HG03521 (cell line): ENCODE measurements around the gene STAT5B.
A peak's percentile ranks its signal among the peaks of the same experiment; 100 is the strongest.
"Not testable (repeated sequence)": the region's sequence is repeated elsewhere in the genome, so short reads cannot be mapped to it uniquely, and the experiment has no call there.

Experiments used
- ATAC-seq: cut with Tn5 transposase; IDR thresholded peaks from one replicate; pipeline ENCODE4 v1.9.1; 2021; ENCODE audit warnings: mild to moderate bottlenecking, moderate library complexity; ENCODE audit not compliant: unreplicated experiment

The STAT5B gene

DNA sequence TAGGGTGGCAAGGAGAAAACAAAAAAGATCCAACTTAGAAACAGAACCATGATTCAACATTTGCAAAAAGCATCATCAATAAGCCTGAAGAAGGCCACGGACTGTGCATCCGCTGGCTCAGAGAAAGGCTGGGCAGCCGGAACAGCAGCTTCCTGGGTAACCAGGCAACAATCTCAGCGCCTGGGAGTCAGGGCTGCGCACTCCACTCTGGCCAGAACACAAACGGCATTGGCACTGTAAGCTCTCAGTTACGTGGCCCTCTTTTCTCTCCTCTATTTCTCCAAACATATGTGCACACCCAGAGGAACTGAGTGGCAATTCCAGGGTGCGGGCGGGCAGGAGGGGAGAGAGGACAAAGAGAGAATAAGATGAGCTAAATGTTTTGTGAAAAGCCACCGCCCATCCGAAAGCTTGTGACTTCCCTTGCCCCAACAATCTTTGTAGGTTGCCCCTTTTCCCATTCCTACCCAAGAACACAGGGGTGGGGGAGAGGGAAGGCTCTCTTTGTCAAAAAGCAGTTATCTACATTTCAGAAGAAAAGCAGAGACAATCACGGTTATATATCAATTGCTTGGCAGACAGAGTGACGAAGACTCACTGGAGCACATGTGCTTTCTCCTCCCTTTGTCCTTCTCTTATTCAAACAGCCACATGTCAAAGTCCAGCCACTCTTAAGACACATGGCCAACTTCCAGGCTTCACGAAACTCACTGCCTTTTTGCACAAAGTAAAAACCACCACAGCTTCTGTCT, 75.3 kb downstream of the STAT5B start:
- ATAC-seq, result no peak

DNA sequence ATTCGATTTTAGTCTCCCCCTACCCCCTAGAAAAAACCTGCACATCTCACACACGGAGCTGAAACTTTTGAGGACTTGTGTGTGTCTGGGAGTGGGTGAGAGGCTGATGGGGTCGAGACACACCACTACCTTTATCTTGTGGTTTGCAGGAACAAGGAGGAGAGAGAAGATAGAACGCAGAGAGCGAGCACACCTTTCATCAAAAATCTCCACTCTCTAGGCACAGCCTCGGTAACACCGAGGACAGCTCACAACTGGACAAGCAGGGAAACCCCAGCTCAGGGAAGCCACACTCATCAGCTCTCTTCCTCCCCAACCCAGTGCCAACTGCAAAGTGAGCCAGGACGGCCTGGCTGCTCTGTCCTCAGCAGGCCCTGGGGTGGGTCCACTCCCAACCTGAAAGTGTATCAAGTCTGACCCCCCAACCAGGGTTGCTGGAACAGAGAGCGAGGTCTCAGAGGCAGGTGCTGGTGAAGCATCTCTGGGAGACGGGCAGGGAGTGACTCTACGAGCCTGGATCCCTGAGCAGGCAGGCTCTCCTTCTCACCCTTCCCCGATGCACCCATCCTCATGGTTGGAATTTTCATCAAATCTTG, 76.7 kb downstream of the STAT5B start:
- no peak for ATAC-seq

DNA sequence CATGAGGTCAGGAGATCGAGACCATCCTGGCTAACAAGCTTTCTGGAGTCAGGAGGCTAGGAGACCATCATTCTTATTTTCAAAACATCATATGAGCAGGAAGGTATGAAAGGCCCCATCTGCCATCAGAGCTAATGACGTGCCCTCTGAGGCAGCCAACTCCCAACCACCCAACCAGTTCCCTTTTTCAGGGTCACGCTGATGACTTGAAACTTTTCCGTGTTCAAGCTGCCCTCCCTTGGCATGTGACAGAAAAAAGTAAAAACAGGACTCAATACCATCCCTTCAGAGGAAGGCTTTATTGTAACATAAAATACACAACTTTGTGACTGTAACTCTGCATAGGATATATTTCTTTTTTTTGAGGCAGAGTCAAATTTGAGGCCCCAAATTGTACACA, 77.3 kb downstream of the STAT5B start:
- ATAC-seq, result no peak

DNA sequence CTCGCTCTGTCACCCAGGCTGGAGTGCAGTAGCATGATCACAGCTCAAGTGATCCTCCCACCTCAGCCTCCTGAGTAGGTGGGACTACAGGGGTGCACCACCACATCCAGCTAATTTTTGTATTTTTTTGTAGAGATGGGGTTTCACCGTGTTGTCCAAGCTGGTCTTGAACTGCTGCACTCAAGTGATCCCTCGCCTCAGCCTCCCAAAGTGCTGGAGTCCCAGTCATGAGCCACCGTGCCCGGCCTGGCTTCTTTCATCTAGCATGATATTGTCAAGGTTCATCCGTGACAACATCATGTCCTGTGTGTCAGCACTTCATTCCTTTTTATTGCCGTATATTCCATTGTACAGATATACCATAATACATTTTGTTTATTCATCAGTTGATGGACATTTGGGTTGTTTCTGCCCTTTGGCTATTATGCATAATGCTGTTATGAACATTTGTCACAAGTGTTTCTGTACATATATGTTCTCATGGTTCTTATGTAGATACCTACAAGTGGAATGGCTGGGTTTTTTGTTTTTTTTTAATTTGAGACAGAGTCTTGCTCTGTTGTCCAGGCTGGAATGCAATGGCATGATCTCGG, 78.5 kb downstream of the STAT5B start:
- no peak for ATAC-seq

DNA sequence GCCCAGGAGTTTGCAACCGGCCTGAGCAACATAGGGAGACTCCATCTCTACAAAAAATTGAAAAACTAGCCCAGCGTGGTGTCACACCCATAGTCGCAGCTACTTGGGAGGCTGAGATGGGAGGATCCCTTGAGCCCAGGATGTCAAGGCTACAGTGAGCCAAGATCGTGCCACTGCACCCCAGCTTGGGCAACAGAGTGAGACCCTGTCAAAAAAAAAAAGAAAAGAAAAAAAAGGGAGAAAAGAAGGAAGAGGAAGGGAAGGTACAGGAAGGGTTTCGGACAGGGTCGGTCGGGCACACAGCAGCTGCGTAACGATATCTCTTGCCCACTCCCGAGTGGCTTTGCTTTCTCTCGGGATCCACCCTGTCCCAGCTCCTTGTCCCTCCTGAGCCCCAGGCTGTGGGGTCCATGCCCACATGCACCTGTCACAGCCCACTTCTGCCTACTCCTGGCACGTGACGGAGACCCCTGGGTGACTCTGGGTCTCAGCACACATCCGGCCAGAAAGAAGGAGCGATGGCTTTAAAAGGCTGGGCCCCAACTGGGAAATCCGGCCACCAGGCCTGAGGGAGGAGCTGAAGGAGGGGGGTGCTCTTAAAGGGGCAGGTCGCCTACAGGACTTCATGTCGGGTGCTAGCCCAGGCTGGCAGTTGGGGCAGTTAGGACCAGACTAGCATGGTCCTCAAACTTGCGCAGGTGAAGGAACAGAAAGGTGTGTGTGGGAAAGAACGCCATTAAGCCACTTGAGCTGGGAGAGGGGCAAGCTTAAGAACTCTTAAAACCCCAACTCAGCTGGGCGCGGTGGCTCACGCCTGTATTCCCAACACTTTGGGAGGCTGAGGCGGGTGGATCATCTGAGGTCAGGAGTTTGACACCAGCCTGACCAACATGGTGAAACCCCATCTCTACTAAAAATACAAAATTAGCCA, 82.0 kb downstream of the STAT5B start, which contains the start of gene GHDC:
GHDC (minus strand) TSS at position 526 of the 931 bp plus-strand sequence. CDS start 913 bp downstream, outside the sequence.
- ATAC-seq, result peak; percentile 84

DNA sequence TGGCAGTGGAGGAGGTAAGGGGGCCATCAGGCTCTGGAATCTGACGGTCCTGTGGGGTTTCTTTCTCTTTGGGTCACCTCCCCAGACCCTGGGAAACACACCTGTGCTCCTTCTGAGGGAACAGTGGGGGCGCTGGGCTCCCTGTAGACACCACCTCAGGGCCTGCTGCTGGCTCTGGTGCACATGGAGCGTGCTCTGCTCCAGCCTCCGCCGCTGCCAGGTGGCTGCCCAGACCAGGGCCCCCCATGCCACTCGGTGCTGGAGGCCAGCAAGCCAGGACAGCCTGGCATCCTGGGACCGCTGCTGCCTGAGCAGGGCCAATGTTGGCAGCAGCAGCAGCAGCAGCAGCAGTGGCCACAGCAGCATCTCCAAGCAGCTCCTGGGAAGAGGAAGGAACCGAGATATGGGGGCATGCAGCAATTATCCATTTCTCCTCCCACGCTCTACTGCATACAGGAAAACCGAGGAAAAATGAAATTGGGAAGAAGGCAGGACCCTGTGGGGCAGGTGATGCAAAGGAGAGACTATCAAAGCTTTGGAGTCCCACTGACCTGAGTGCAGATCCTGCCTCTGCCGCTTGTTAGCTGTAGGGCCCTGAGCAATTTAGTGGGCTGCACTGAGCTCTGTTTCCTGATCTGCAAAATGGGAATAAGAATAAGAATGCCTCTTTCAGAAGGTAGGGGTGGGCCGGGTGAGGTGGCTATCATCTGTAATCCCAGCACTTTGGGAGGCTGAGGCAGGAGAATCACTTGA, 82.8 kb downstream of the STAT5B start:
- no peak for ATAC-seq

DNA sequence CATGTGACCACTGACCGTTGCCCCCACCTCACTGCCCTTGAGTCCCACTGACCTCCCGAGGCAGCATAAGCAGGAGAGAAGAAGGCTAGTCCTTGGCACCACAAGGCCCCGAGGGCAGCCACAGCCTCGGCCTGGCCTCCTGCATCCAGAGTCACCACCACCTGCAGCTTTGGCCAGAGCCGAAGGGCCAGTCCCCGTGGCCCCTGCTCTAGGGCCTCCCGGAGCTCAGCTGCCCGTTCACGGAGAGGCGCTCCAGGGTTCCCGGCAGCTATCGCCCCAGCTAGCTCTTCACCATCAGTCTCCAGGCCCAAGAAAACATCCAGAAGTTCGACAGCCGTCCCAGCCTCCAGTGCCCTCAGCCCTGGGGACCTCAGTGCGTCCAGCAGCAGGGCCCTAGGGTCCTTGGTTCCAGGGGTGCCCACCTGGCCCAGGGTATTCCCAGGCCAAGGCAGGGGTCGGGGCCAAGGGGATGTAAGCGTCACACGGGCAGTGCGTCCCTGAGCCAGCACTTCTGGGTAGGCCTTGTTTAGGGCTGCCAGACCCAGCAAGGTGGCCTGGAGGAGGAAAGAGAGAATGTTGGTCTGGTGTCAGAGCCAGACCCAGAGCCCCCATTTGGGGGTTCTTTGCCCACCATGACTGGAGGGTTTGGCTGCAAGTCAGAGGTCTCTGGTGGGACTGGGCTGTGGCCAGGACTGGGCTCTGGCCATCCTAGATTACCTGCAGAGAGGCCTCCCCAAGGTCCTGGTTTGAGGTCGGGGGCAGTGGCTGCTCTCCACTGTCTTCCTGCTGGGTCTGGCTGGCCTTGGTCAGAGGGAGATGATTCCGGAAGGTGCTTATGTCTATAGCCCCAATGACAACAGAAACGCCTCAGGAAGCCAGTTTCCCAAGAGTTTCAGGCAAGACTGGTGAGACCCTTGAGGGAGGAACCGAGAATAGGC, 83.7 kb downstream of the STAT5B start:
- ATAC-seq, result no peak

DNA sequence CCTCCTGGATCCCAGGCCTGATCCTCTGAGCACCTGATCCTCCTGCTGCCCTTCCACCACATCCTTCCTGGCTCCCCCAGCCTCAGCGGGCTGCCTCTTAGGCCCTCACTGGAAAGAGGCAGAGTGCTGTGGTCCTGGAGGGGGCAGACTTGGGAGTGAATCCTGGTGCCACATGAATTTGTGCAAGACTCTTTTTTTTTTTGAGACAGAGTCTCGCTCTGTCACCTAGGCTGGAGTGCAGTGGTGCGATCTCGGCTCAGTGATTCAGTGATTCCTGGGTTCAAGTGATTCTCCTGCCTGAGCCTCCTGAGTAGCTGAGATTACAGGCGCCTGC, 84.9 kb downstream of the STAT5B start:
- ATAC-seq, result no peak

DNA sequence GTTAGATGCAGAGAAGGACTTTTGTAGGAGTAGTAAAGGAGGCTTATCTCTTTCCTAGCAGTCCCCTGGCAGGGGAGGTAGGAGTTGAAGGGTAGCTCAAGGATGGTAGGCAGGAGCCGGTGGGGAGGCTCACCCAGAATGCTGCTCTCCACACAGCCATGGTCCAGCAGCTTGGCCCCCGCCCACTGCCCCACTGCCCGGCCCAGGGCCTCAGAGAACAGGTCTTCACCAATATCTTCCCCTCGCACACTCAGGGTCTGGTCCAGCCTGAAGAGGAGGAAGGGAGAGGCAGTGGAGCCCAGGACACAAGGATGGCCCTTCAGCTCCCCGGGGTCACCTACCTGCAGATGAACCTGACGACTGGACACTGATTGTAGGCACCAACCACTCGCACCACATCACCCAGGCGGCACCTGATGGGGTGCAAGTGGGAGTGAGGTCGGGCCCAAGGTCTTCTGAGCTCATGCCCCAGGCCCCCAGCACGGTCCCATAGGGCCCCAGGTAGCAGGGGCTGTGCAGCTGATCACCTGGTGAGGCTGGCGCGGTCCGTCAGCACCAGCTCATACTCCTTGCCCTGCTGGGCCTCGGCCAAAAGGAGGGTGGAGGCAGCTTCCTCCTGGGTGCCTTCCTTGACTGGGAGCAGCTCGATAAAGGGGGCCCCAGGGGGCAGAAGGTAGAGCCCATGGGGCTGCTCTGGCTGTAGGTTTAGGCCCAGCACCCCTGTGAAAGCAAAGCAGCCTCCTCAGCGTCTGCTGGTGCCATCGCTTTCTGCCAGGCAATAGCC, 85.5 kb downstream of the STAT5B start:
- no peak for ATAC-seq

DNA sequence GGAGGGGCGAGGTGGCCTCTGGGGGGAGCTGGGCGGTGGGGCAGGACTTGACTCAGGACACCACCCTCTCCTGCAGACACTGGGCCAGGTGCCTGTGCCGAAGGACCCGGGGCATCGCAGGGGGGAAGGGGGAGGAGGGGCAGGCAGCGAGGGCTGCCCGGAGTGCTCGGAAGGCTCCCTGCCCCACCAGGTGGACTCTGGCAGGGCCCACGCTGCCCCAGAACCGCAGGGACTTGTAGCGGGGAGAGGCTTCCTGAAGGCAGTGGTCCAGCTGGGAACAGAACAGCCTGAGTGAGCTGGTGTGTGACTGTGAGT, 86.6 kb downstream of the STAT5B start:
- no peak for ATAC-seq

DNA sequence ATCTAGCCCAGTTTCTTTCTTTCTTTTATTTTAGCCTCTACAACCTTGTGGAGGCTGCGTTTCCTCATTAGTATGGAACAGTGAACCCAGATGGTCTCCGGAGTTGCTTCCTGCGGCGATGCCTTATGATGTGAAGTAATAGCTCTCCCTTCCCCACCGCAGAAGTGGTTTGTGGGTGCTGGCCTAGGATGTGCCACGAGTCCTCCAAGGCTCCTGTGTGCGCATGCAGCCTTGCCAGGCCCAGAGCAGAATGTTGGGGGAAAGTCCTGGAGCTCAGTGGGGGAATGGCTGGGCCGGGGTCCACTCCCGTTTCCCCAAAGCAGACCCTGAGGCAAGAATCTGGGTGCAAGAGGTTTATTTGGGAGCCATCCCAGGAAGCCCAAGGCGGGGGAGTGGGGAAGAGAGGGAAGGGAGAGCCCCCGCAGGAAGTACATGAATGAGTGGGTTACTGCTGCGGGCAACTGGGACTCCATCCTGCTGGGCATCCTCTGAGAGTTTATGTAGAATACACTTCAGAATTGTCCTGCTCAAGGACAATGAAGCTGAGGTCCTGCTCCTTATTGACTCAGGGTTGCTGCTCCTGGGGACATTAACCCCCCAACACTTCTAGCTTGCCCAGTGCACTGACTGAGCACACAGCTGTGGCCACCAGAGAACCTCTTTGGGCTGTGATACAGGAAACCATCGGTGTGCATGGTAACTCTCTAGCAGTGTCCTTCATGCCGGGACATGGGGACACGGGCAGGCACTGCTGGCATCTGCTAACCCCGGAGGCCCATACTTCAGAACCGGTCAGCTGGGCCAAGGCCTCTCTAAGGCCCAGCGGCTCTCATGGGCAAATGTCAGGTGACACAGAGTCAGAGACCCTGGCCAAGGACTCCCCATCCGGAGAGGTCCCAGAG, 87.2 kb downstream of the STAT5B start:
- ATAC-seq, result no peak

DNA sequence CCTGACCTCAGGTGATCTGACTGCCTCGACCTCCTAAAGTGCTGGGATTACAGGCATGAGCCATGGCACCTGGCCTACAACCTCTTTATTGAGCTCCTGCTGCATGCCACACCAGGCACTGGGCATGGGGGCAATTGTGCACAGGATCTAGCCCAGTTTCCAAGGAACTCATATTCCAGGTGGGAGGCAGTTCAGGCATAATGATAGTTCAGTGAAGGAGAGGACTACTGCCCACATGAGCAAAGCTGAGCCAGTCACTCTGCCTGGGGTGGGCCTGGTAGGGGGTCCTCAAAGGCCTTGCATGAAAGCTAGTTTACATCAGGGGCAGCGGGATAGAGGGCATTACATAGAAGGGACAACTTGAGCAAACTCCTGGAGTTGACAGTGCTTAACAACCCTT, 88.4 kb downstream of the STAT5B start:
- no peak for ATAC-seq

DNA sequence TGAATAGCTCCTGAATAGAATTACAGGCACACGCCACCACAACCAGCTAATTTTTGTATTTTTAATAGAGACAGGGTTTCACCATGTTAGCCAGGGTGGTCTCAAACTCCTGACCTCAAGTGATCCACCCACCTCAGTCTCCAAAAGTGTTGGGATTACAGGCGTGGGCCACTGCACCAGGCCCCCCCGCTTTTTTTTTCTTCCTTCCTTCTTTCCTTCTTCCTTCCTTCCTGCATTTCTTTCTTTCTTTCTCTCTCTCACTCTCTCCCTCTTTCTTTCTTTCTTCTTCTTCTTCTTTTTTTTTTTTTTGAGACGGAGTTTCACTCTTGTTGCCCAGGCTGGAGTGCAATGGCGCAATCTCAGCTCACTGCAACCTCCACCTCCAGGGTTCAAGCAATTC, 90.0 kb downstream of the STAT5B start:
- ATAC-seq, result not testable (repeated sequence)

DNA sequence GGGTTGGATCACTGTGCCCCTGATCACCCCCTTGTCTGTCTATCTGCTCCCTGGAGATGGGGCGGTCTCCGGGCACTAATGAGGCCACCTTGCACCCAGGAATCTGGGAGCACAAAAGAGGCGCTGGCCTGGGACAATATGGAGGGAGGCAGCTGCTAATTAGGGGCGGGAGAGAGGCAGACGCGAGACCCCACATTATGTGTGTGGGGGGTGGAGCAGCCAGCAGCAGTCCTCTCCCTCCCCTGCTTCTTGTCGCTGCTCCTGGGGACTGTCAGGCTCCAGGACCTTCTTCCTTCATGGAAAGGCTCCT, 90.6 kb downstream of the STAT5B start:
- ATAC-seq, result no peak

DNA sequence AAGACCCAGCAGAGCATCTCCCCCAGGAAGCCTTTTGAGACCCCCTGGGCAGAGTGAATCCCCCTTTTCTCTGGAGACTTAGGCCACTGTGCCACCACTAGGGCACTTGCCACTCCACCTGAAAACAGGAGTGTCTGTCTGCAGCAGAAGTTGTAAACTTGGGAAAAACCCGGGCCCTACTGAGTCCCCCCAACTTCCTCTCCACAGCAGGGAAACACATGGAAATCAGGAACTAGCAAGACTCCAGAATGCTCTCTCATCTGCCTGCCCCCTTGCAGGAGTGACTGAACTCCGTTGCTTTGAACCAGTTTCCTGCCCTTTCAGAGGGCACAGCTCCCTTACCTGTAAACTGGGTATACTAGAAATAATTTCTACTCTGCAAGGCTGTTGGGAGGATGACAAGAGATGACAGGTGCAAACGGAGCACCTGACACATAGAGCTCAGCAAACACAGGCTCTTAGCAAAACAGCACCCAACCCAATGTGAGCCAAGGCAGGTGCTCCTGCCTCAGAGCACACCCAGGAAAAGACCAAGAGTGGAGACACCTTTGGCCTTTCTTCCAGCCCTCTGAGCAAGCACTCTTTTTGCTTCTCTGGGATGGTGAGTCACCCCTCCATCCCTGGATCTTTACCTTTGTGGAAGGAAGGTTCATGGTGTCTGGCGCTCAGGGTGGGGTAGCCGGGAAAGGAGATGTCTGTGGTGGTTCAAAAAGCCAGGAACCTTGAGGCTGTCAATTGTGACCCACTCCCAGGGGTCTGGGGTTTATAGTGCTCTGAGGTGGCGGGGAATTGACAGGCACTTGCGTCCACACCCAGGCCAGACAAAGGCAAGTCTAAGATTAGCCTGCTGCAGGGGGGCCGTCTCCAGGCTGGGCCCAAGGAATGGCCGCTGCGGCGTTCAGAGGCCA, 91.2 kb downstream of the STAT5B start, which contains the start of gene HCRT:
HCRT (minus strand) TSS at position 740 of the 908 bp plus-strand sequence; CDS start at position 653, 87 bp downstream.
- ATAC-seq, result no peak

DNA sequence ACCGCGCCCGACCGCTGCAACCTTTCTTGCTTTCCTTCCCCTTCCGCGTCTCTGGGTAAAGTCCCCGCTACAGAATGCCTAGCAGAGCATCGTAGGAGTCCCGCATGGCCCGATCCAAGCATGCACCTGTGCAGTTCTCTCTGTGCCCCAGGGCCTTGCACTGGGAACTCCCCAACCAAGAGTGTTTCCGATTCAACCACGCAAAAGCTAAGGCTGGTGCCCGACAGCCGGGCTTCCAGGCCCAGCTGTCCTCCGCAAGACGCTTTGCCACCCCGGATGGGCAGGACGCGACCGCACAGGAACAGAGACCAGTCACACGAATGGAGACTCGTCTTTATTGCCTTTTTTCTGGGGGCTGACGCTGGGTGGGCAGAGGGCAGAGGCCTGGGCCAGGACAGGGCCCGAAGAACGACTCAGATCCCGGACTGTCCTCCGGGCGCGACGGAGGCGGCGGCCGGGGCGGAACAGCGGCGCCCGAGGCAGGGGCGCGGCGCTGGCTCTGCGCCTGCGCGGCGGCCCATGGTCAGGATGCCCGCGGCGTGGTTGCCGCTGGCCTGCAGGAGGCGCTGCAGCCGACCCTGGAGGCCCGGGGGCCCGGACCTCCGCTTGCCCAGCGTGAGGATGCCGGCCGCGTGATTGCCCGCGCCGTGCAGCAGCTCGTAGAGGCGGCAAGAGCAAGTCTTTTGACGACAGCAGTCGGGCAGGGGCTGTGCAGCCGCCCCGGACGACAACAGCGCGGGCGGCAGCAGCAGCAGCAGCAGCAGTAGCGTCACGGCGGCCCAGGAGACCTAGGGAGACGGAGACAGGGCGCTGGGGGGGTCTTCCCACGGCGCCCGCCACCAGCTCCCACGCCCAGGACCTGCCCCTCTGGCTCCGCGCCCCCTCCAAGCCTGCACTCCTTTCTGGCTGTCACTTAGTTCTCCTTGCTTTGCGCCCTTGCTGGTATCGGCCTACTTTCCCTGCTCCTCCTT, 92.2 kb downstream of the STAT5B start:
- ATAC-seq, result peak; percentile 59
